Activated T-helper 17 cell treated with anti-CD3 and anti-CD28 coated beads, Interleukin-2, amount 50 U/mL, for 72 hours (primary cell): ENCODE results near the gene MIER1. TPM values are rescaled to one million over a fixed set of nuclear protein-coding genes. Genes with fewer than 3 reads are reported as not detected.

Experiments used
- ATAC-seq: fragments of 150-1000 bp; cut with Tn5 transposase; replicated peaks from 2 replicates; pipeline ENCODE4 v1.10.0; 2021; ENCODE audit warnings: mild to moderate bottlenecking, moderate library complexity
- H3K27ac Mint-ChIP-seq: one replicate; pipeline ENCODE4 v1.8.0; 2022; ENCODE audit warnings: mixed read lengths
- H3K27me3 Mint-ChIP-seq: one replicate; pipeline ENCODE4 v1.8.0; 2022; ENCODE audit warnings: mixed read lengths
- H3K36me3 Mint-ChIP-seq: one replicate; pipeline ENCODE4 v1.8.0; 2022; ENCODE audit warnings: low read depth, mild to moderate bottlenecking, mixed read lengths
- H3K4me1 Mint-ChIP-seq: one replicate; pipeline ENCODE4 v1.8.0; 2022; ENCODE audit warnings: mixed read lengths
- H3K4me3 Mint-ChIP-seq: one replicate; pipeline ENCODE4 v1.8.0; 2022; ENCODE audit warnings: mild to moderate bottlenecking, mixed read lengths
- H3K9me3 Mint-ChIP-seq: one replicate; pipeline ENCODE4 v1.8.0; 2022; ENCODE audit warnings: mixed read lengths
- total RNA-seq, 2 donors: library from RNA; stranded (reverse); gene quantifications; one replicate each; pipeline ENCODE4 v1.2.3, GENCODE V29; 2022

The MIER1 gene
- total RNA-seq, 2 donors from 2014 or later = 44.7 to 60.0 TPM

GRCh38 chr1:66998972-66999371 lies 74.2 kb downstream of the MIER1 start:
- peak overlapping the region; percentile 73 for H3K27ac Mint-ChIP-seq
- peak; percentile 48 for ATAC-seq

GRCh38 chr1:66999640-67000400 lies 75.0 kb downstream of the MIER1 start:
- no peaks in the 10 kb centered on the region for H3K9me3 Mint-ChIP-seq
- H3K36me3 Mint-ChIP-seq = peaks cover 42% of the 10 kb centered on the region
- no peak for ATAC-seq
- no peak overlapping the region for H3K4me3 Mint-ChIP-seq
- H3K4me1 Mint-ChIP-seq = peaks cover 17% of the 10 kb centered on the region
- no peaks in the 10 kb centered on the region for H3K27me3 Mint-ChIP-seq
- H3K27ac Mint-ChIP-seq = peak overlapping the region; percentile 73

More at GRCh38 chr1:66998972-66999371, 74.2 kb downstream of the MIER1 start:
- Mint-ChIP-seq H3K4me1 (peaks cover 17% of the 10 kb centered on the region), H3K27me3 (no peaks in the 10 kb centered on the region), H3K4me3 (no peak overlapping the region), H3K36me3 (peaks cover 34% of the 10 kb centered on the region), H3K9me3 (no peaks in the 10 kb centered on the region)

GRCh38 chr1:67001682-67002425 lies 77.1 kb downstream of the MIER1 start:
- Mint-ChIP-seq H3K27ac (peak overlapping the region; percentile 41), H3K4me3 (no peak overlapping the region), H3K36me3 (peaks cover 60% of the 10 kb centered on the region), H3K4me1 (peaks cover 11% of the 10 kb centered on the region), H3K9me3 (no peaks in the 10 kb centered on the region), H3K27me3 (no peaks in the 10 kb centered on the region)
- no peak for ATAC-seq

GRCh38 chr1:67004176-67004575 lies 79.4 kb downstream of the MIER1 start:
- Mint-ChIP-seq H3K27ac (no peak overlapping the region), H3K9me3 (no peaks in the 10 kb centered on the region), H3K4me3 (no peak overlapping the region), H3K27me3 (no peaks in the 10 kb centered on the region), H3K36me3 (peaks cover 76% of the 10 kb centered on the region), H3K4me1 (peaks cover 6% of the 10 kb centered on the region)
- no peak for ATAC-seq

GRCh38 chr1:67005068-67005467 lies 80.3 kb downstream of the MIER1 start:
- Mint-ChIP-seq H3K27ac (peak overlapping the region; percentile 4), H3K4me3 (no peak overlapping the region), H3K27me3 (no peaks in the 10 kb centered on the region), H3K4me1 (peaks cover 5% of the 10 kb centered on the region), H3K36me3 (peaks cover 77% of the 10 kb centered on the region), H3K9me3 (no peaks in the 10 kb centered on the region)
- no peak for ATAC-seq

GRCh38 chr1:67009792-67010191 lies 85.0 kb downstream of the MIER1 start:
- Mint-ChIP-seq H3K4me1 (no peaks in the 10 kb centered on the region), H3K27ac (no peak overlapping the region), H3K4me3 (no peak overlapping the region), H3K9me3 (no peaks in the 10 kb centered on the region), H3K36me3 (peaks cover 74% of the 10 kb centered on the region), H3K27me3 (no peaks in the 10 kb centered on the region)
- ATAC-seq = no peak

- Mint-ChIP-seq H3K9me3 (no peaks in the 10 kb centered on the region), H3K27ac (no peak overlapping the region), H3K4me3 (no peak overlapping the region), H3K36me3 (peaks cover 53% of the 10 kb centered on the region), H3K4me1 (no peaks in the 10 kb centered on the region), H3K27me3 (no peaks in the 10 kb centered on the region)
- ATAC-seq = peak; percentile 100
Measured at GRCh38 chr1:67013573-67013972, 88.8 kb downstream of the MIER1 start.

- ATAC-seq = no peak
- Mint-ChIP-seq H3K27me3 (no peaks in the 10 kb centered on the region), H3K27ac (no peak overlapping the region), H3K4me3 (no peak overlapping the region), H3K9me3 (no peaks in the 10 kb centered on the region), H3K4me1 (peaks cover 4% of the 10 kb centered on the region), H3K36me3 (peaks cover 45% of the 10 kb centered on the region)
Measured at GRCh38 chr1:67018574-67018973, 93.8 kb downstream of the MIER1 start.

GRCh38 chr1:67019121-67019520 lies 94.3 kb downstream of the MIER1 start:
- Mint-ChIP-seq H3K27ac (no peak overlapping the region), H3K27me3 (no peaks in the 10 kb centered on the region), H3K9me3 (no peaks in the 10 kb centered on the region), H3K36me3 (peaks cover 49% of the 10 kb centered on the region), H3K4me3 (no peak overlapping the region), H3K4me1 (peaks cover 4% of the 10 kb centered on the region)
- no peak for ATAC-seq

- H3K9me3 Mint-ChIP-seq = no peaks in the 10 kb centered on the region
- H3K36me3 Mint-ChIP-seq = peaks cover 53% of the 10 kb centered on the region
- no peak overlapping the region for H3K27ac Mint-ChIP-seq
- H3K4me1 Mint-ChIP-seq = peaks cover 4% of the 10 kb centered on the region
- H3K4me3 Mint-ChIP-seq = no peak overlapping the region
- H3K27me3 Mint-ChIP-seq = no peaks in the 10 kb centered on the region
- no peak for ATAC-seq
Measured at GRCh38 chr1:67019600-67020136, 94.9 kb downstream of the MIER1 start.

GRCh38 chr1:67020304-67020703 lies 95.5 kb downstream of the MIER1 start:
- H3K27ac Mint-ChIP-seq = no peak overlapping the region
- peaks cover 59% of the 10 kb centered on the region for H3K36me3 Mint-ChIP-seq
- no peak overlapping the region for H3K4me3 Mint-ChIP-seq
- ATAC-seq = no peak
- peaks cover 4% of the 10 kb centered on the region for H3K4me1 Mint-ChIP-seq
- no peaks in the 10 kb centered on the region for H3K9me3 Mint-ChIP-seq
- no peaks in the 10 kb centered on the region for H3K27me3 Mint-ChIP-seq

- ATAC-seq = no peak
- Mint-ChIP-seq H3K4me3 (no peak overlapping the region), H3K27ac (no peak overlapping the region), H3K36me3 (peaks cover 64% of the 10 kb centered on the region), H3K4me1 (peaks cover 4% of the 10 kb centered on the region), H3K27me3 (no peaks in the 10 kb centered on the region), H3K9me3 (no peaks in the 10 kb centered on the region)
Measured at GRCh38 chr1:67020765-67021164, 96.0 kb downstream of the MIER1 start.

- no peaks in the 10 kb centered on the region for H3K27me3 Mint-ChIP-seq
- no peak overlapping the region for H3K27ac Mint-ChIP-seq
- H3K4me3 Mint-ChIP-seq = no peak overlapping the region
- H3K36me3 Mint-ChIP-seq = peaks cover 60% of the 10 kb centered on the region
- H3K4me1 Mint-ChIP-seq = no peaks in the 10 kb centered on the region
- ATAC-seq = no peak
- no peaks in the 10 kb centered on the region for H3K9me3 Mint-ChIP-seq
Measured at GRCh38 chr1:67029472-67029871, 104.7 kb downstream of the MIER1 start.

- ATAC-seq = no peak
- H3K27me3 Mint-ChIP-seq = no peaks in the 10 kb centered on the region
Measured at GRCh38 chr1:67031121-67031858, 106.5 kb downstream of the MIER1 start.

More at GRCh38 chr1:67031121-67031858, 106.5 kb downstream of the MIER1 start:
- Mint-ChIP-seq H3K4me3 (no peak overlapping the region), H3K4me1 (no peaks in the 10 kb centered on the region), H3K27ac (no peak overlapping the region), H3K36me3 (peaks cover 52% of the 10 kb centered on the region), H3K9me3 (no peaks in the 10 kb centered on the region)
